Germinal center (tissue), 1 donor: ENCODE results near the gene GABRR1.
"Not testable (repeated sequence)": the region's sequence is repeated elsewhere in the genome, so short reads cannot be mapped to it uniquely, and the experiment has no call there.

Experiments
- DNase-seq: peaks from one replicate; pipeline ENCODE4 v3.0.0; 2012; ENCODE audit warnings: mixed read lengths, low spot score

The GABRR1 gene

DNA sequence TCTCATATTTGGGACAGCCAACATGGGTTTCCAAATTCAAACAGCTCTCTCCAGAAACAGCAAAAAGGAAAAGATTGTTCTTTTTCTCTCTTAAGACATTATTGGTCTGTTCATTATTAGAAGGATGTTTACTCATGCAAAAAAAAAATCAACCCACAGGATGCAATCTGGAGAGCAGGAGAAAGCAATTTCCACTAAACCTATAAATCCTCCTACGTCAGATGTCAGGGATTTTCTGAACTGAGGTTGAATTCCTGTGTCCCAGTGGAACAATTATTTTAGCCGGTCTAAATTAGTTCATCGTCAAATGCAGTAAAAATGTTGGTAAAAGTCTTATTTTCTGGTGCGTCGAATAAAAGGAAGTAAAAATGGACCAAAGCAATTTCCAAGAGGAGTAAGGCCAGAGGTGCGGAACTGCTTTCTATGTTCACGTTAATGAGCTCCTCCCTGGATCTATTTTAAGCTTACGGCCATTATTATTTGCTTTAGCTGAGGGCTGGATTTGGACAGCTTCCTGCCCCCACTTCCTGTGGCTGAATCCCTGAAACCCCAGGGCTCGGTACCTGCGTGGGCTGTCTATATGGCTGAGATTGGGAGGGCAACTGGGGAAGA is at the start of gene GABRR1:
TSS of gene GABRR1 (minus strand) at position 60 of the 612 bp plus-strand sequence. CDS start at position 24, 36 bp downstream.
- no peak for DNase-seq

- no peak for DNase-seq
Observed at GRCh38 chr6:89264296-89264695, 47.1 kb upstream of the GABRR1 start.

DNA sequence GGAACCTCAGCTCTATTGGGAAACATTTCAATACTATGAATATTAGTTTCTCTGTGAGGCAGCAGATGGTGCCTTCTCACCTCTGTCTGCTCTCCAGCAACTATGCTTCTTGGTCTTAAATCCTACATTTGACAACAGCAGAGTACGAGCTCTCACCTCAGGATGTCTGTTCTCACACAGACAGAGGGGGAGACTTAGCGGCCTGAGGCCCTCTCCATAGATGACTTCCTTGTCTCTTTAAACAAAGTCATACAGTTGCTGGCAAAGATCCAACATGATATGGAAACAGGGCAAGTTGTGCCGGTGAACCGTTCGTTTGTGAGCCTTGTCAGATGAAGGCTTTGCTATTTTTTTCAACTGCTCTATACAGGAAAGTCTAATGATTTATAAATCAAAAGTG is 43.7 kb upstream of the GABRR1 start:
- no peak for DNase-seq

GRCh38 chr6:89260310-89260709 is 43.2 kb upstream of the GABRR1 start:
- DNase-seq, result peak; percentile 50

- peak; percentile 17 for DNase-seq
Observed at GRCh38 chr6:89258912-89259311, 41.8 kb upstream of the GABRR1 start.

DNA sequence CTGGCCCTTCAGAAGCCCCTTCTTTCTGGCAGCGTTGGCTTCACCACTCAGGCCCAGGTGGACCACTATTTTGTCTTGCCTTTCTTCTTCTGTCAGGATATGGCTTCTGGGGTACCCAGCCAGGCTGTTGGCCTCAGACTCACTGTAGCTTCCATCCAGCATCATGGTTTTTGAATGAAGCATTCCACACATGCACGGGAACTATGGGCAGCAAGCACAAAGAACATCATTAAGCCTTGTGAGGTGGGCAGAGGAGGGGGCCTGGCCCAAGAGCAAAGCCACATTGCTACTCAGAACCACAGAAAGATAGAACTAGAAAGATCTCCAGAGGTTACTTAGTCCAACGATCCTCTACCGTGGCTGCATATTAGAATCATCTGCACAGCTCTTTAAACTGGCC is 40.6 kb upstream of the GABRR1 start:
- no peak for DNase-seq

GRCh38 chr6:89257346-89257745 is 40.2 kb upstream of the GABRR1 start:
- DNase-seq, result no peak

DNA sequence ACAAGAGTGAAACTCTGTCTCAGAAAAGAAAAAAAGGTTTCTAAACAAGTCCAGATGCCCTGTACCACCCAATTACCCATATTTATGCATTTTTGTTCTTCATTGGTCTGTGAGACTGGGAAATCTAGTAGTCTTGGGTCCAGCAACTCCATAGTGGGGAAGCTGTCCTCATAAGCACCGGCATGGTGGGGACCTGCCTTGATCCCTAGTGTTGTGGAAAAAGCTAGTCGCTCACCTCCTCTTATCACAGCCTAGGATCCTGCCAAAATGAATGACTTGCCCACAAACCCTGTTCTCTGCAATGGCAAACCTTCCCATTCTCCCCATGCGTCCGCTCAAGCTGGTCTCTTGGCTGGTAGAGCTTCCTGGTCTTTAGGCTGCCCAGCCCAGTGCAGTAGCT is 38.3 kb upstream of the GABRR1 start:
- no peak for DNase-seq

DNA sequence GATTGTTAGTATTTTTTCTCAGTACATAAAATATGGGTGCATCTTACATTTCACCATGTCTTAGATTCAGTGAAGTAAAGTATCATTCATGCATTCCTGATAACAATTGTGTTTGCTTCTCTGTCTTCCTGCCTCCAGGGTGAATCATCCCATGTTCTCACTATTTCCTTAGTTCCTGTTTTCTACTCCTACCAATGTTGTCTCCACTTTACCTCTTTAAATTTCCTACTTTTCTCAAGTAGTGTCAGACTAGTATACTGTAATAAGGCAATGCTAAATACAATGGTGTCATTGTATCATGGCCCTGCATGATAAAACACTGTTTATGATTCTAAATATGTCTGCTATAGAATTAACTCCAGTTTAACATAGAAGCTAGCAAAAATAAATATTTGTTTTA is 37.4 kb upstream of the GABRR1 start:
- no peak for DNase-seq

- no peak for DNase-seq
Observed at GRCh38 chr6:89252907-89253306, 35.7 kb upstream of the GABRR1 start.

DNA sequence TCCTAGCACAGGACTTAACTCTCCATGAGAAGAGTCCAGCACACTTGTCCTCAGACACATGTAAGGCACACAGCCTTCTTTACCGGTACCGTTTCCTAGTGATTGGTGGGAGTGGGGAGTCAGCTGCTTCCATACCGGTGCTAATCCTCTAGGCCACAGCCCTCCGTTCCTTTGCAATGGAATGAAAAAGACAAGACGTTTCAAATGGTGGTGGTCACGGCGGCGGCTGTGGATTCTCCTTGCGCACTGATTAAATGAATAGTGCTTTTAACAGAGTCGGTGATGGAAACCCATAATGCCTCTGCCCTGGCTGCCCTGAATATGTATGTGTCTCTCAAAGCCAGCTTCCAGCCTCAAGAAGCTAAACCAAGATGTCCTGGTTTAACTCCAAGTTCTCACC is 34.8 kb upstream of the GABRR1 start:
- no peak for DNase-seq

GRCh38 chr6:89251170-89251569 is 34.0 kb upstream of the GABRR1 start:
- no peak for DNase-seq

- no peak for DNase-seq
Observed at GRCh38 chr6:89250239-89250638, 33.1 kb upstream of the GABRR1 start.

- no peak for DNase-seq
Observed at GRCh38 chr6:89244241-89244985, 27.3 kb upstream of the GABRR1 start.

GRCh38 chr6:89243331-89243629 is 26.1 kb upstream of the GABRR1 start:
- no peak for DNase-seq

- no peak for DNase-seq
Observed at GRCh38 chr6:89242574-89243330, 25.6 kb upstream of the GABRR1 start.

- DNase-seq, result peak; percentile 23
Observed at GRCh38 chr6:89239338-89239737, 22.2 kb upstream of the GABRR1 start.

DNA sequence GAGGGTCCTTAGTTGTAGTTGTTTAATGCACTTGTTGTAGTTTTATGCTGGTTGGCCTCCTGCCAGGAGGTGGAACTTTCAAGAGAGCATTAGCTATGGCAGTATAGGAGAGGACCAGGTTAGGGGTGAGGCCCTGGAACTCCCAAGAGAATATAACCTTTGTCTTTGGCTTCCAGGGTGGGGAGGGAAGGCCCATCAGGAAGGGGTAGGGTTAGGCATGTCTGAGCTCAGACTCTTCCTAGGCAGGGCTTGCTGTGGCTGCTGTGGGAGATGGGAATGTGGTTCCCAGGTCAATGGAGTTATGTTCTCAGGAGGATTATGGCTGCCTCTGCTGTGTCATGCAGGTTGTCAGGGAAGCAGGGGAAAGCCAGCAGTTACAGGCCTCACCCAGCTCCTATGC is 20.0 kb upstream of the GABRR1 start:
- DNase-seq, result no peak

GRCh38 chr6:89233605-89234004 is 16.4 kb upstream of the GABRR1 start:
- not testable (repeated sequence) for DNase-seq

DNA sequence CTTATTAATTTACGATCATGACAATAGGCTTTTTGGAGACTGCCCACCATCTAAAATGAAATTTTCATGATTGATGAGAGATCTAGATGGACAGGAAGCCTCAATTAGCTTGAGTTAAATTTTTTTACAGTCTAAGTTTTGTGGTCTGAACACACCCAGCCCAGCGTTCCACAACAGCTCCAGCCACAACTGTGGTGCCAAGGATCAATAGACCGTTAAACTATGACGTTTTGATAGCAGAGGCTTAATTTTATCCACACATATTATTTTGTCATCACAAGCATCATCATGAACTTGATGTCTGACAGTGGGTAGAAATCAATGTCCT is 5.5 kb upstream of the GABRR1 start:
- no peak for DNase-seq

DNA sequence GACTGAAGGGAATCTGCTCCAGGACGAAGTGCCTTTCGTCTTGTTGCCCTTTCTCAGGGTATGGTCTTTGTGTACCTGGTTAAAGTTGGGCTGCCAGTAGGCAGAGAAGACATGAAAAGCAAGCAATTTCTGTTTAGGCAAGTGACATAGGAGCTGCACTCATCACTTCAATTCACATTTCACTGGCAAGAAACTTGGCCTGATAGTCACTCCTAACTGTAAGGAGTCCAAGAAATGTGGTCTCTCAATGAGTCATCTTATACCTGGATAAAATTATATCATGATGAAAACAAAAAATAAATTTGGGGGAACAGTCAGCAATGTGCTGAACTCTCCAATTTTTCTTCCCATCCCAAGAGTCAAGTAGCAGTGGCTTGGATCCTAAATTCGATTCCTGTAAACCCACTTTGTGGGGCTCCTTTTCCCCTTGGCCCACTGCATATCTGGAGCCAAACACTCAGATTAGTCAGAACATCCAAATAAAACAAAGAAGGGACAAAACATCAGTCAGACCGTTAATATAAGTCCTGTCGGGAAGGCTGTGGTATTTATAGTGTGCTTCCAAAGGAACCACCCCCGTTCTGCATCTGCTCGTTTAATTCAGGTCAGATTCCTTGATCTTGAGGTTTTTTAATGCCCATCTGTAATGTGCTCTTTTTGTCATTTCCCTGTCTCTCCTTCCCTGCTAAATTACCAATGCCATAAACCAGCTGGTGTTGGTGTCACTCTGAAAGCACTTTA is 5.0 kb upstream of the GABRR1 start:
- no peak for DNase-seq

GRCh38 chr6:89221129-89221528 is 4.0 kb upstream of the GABRR1 start:
- DNase-seq, result no peak

DNA sequence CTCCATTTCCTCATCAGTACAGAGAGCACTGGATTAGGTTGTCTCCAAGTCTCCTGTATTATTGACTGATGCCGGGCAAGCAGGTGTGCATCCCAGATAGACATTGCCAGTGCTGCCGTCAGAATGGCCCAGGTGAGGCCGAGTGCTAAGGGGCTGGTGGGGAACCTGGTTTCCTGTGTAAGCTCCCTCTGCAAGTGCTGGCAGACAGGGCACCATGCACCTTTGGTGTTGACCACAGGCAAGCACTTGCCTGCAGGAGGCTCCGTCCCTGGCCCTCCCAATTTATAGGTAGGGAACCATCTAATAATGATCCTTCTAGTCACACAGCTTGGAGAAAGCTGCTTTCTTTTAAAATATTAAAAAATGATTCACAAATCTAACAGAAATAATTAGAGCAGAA is 747 bp downstream of the GABRR1 start:
- no peak for DNase-seq
